ENCODE data around the gene DDX10.

Gene DDX10

GRCh38 chr11:108909921-108910320, 245.1 kb downstream of the DDX10 start:
- H3K9me2 ChIP-seq (replicated peaks; ENCODE audit: control insufficient read depth, low read length) = no peaks in the 10 kb centered on the region
- no peak overlapping the region for H3K4me3 ChIP-seq (ENCODE audit: low read length)
- no peaks in the 10 kb centered on the region for H3K36me3 ChIP-seq (ENCODE audit: control insufficient read depth, low read length)
- H3K27me3 ChIP-seq (ENCODE audit: control insufficient read depth, low read length) = no peaks in the 10 kb centered on the region
- no peaks in the 10 kb centered on the region for H4K20me1 ChIP-seq (ENCODE audit: control insufficient read depth, insufficient read depth, low read depth, low read length)
- no peaks in the 10 kb centered on the region for H3K9me3 ChIP-seq (ENCODE audit: control insufficient read depth, insufficient read depth, low read length)
- H3K27ac ChIP-seq (ENCODE audit: low read depth, low read length) = no peak overlapping the region
- no peaks in the 10 kb centered on the region for H3F3A ChIP-seq (ENCODE audit: control insufficient read depth, insufficient read depth)
- H3K79me2 ChIP-seq (ENCODE audit: control insufficient read depth, low read length) = no peaks in the 10 kb centered on the region
- no peak overlapping the region for H3K4me2 ChIP-seq (ENCODE audit: low read length)
- H3K4me1 ChIP-seq (ENCODE audit: control insufficient read depth, low read length) = no peaks in the 10 kb centered on the region
- TF ChIP-seq EZH2phosphoT487 (IDR thresholded peaks at IDR 0.05; ENCODE audit: borderline replicate concordance, low read length) (no peak), CTCF (IDR thresholded peaks at IDR 0.05; ENCODE audit: low read depth, low read length, poor library complexity, severe bottlenecking) (no peak)

GRCh38 chr11:108912581-108912980, 247.7 kb downstream of the DDX10 start:
- H3K4me2 ChIP-seq (ENCODE audit: low read length) = no peak overlapping the region
- TF ChIP-seq CTCF (IDR thresholded peaks at IDR 0.05; ENCODE audit: low read depth, low read length, poor library complexity, severe bottlenecking) (no peak), EZH2phosphoT487 (IDR thresholded peaks at IDR 0.05; ENCODE audit: borderline replicate concordance, low read length) (no peak)
- no peak overlapping the region for H3K4me3 ChIP-seq (ENCODE audit: low read length)
- no peaks in the 10 kb centered on the region for H4K20me1 ChIP-seq (ENCODE audit: control insufficient read depth, insufficient read depth, low read depth, low read length)
- no peaks in the 10 kb centered on the region for H3K9me2 ChIP-seq (replicated peaks; ENCODE audit: control insufficient read depth, low read length)
- no peaks in the 10 kb centered on the region for H3K79me2 ChIP-seq (ENCODE audit: control insufficient read depth, low read length)
- H3K27ac ChIP-seq (ENCODE audit: low read depth, low read length) = no peak overlapping the region
- H3K4me1 ChIP-seq (ENCODE audit: control insufficient read depth, low read length) = no peaks in the 10 kb centered on the region
- no peaks in the 10 kb centered on the region for H3F3A ChIP-seq (ENCODE audit: control insufficient read depth, insufficient read depth)
- H3K9me3 ChIP-seq (ENCODE audit: control insufficient read depth, insufficient read depth, low read length) = no peaks in the 10 kb centered on the region
- H3K27me3 ChIP-seq (ENCODE audit: control insufficient read depth, low read length) = no peaks in the 10 kb centered on the region
- H3K36me3 ChIP-seq (ENCODE audit: control insufficient read depth, low read length) = no peaks in the 10 kb centered on the region

DNA sequence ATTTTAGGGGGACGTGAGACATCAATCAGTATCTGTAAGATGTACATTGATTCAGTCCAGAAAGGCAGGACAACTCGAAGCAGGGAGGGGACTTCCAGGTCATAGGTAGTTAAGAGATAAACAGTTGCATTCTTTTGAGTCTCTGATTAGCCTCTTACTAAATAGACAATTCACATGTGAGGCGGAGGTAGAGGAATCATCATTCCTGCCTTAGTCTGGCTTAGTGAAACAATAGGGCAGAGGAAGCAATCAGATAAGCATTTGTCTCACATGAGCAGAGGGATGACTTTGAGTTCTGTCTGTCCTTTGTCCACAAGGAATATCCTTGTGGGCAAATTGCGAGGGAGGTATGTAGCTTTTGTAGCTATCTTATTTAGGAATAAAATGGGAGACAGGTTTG, 248.3 kb downstream of the DDX10 start:
- no peak overlapping the region for H3K27ac ChIP-seq (ENCODE audit: low read depth, low read length)
- no peaks in the 10 kb centered on the region for H3F3A ChIP-seq (ENCODE audit: control insufficient read depth, insufficient read depth)
- H3K9me3 ChIP-seq (ENCODE audit: control insufficient read depth, insufficient read depth, low read length) = no peaks in the 10 kb centered on the region
- H3K4me3 ChIP-seq (ENCODE audit: low read length) = no peak overlapping the region
- H3K9me2 ChIP-seq (replicated peaks; ENCODE audit: control insufficient read depth, low read length) = no peaks in the 10 kb centered on the region
- H3K4me1 ChIP-seq (ENCODE audit: control insufficient read depth, low read length) = no peaks in the 10 kb centered on the region
- no peaks in the 10 kb centered on the region for H3K27me3 ChIP-seq (ENCODE audit: control insufficient read depth, low read length)
- H4K20me1 ChIP-seq (ENCODE audit: control insufficient read depth, insufficient read depth, low read depth, low read length) = no peaks in the 10 kb centered on the region
- no peaks in the 10 kb centered on the region for H3K79me2 ChIP-seq (ENCODE audit: control insufficient read depth, low read length)
- no peak for TF ChIP-seq CTCF (IDR thresholded peaks at IDR 0.05; ENCODE audit: low read depth, low read length, poor library complexity, severe bottlenecking)
- TF ChIP-seq EZH2phosphoT487 (IDR thresholded peaks at IDR 0.05; ENCODE audit: borderline replicate concordance, low read length) = no peak
- no peak overlapping the region for H3K4me2 ChIP-seq (ENCODE audit: low read length)
- no peaks in the 10 kb centered on the region; the same call in 1 of the 2 replicates for H3K36me3 ChIP-seq (ENCODE audit: control insufficient read depth, low read length)

GRCh38 chr11:108914211-108914610, 249.3 kb downstream of the DDX10 start:
- H3F3A ChIP-seq (ENCODE audit: control insufficient read depth, insufficient read depth) = no peaks in the 10 kb centered on the region
- no peak for TF ChIP-seq EZH2phosphoT487 (IDR thresholded peaks at IDR 0.05; ENCODE audit: borderline replicate concordance, low read length)
- TF ChIP-seq CTCF (IDR thresholded peaks at IDR 0.05; ENCODE audit: low read depth, low read length, poor library complexity, severe bottlenecking) = no peak
- no peaks in the 10 kb centered on the region for H3K4me1 ChIP-seq (ENCODE audit: control insufficient read depth, low read length)
- H3K4me2 ChIP-seq (ENCODE audit: low read length) = no peak overlapping the region
- no peaks in the 10 kb centered on the region; the same call in 1 of the 2 replicates for H3K36me3 ChIP-seq (ENCODE audit: control insufficient read depth, low read length)
- no peaks in the 10 kb centered on the region for H3K9me2 ChIP-seq (replicated peaks; ENCODE audit: control insufficient read depth, low read length)
- no peak overlapping the region for H3K27ac ChIP-seq (ENCODE audit: low read depth, low read length)
- H3K9me3 ChIP-seq (ENCODE audit: control insufficient read depth, insufficient read depth, low read length) = no peaks in the 10 kb centered on the region
- H4K20me1 ChIP-seq (ENCODE audit: control insufficient read depth, insufficient read depth, low read depth, low read length) = no peaks in the 10 kb centered on the region
- H3K27me3 ChIP-seq (ENCODE audit: control insufficient read depth, low read length) = no peaks in the 10 kb centered on the region
- no peak overlapping the region for H3K4me3 ChIP-seq (ENCODE audit: low read length)
- H3K79me2 ChIP-seq (ENCODE audit: control insufficient read depth, low read length) = no peaks in the 10 kb centered on the region

Measured in DOHH2 (cell line).